SK-N-SH treated with all-trans-retinoic acid at 6 μM for 48 hours (cell line): ENCODE measurements around the gene PRKAR1B.

Source experiments
- BACH2 ChIP-seq: fragments of 250-450 bp; sonication (Bioruptor Pico); IDR thresholded peaks from 2 replicates; pipeline ENCODE4 v1.9.0; 2021; ENCODE audit warnings: mild to moderate bottlenecking, borderline replicate concordance
- PPARA ChIP-seq: fragments of 250-450 bp; sonication (Bioruptor Pico); IDR thresholded peaks from 2 replicates; pipeline ENCODE4 v1.5.0; 2020; ENCODE audit warnings: mild to moderate bottlenecking, borderline replicate concordance
- SNAI2 ChIP-seq: fragments of 250-450 bp; sonication (Bioruptor Pico); IDR thresholded peaks from 2 replicates; pipeline ENCODE4 v1.5.0; 2020; ENCODE audit warnings: mild to moderate bottlenecking, moderate library complexity

GRCh38 chr7:604884-605531, 122.1 kb downstream of the PRKAR1B start:
- no peak for TF ChIP-seq BACH2 (CRISPR knock-in tag)
- no peak for TF ChIP-seq SNAI2 (CRISPR knock-in tag)
- no peak for TF ChIP-seq PPARA (CRISPR knock-in tag)
